H9 (cell line): Measurements from ENCODE around the gene ZCCHC17. TPM values are rescaled to one million over a fixed set of nuclear protein-coding genes. Genes with fewer than 3 reads are reported as not detected.
A peak's percentile ranks its signal among the peaks of the same experiment; 100 is the strongest.

Source experiments
- DNase-seq: peaks from one replicate; pipeline ENCODE4 v3.0.0-alpha.2; 2017
- H2AFZ ChIP-seq: one replicate; pipeline ENCODE4 v1.6.1; 2013; ENCODE audit warnings: mild to moderate bottlenecking, low read length, control low read depth, moderate library complexity
- H2AK5ac ChIP-seq: 2 replicates; pipeline ENCODE4 v1.6.1; 2013; ENCODE audit warnings: low read length, control low read depth, mixed read lengths; ENCODE audit not compliant: insufficient read length
- H2BK120ac ChIP-seq: one replicate; pipeline ENCODE4 v1.6.1; 2013; ENCODE audit warnings: low read depth, mild to moderate bottlenecking, low read length, control low read depth, inconsistent platforms; ENCODE audit not compliant: poor library complexity, severe bottlenecking
- H2BK12ac ChIP-seq: 2 replicates; pipeline ENCODE4 v1.6.1; 2013; ENCODE audit warnings: low read length, control low read depth, mixed read lengths, low read depth; ENCODE audit not compliant: insufficient read length
- H2BK15ac ChIP-seq: 2 replicates; pipeline ENCODE4 v1.6.1; 2013; ENCODE audit warnings: low read depth, low read length, control low read depth
- H2BK20ac ChIP-seq: one replicate; pipeline ENCODE4 v1.6.1; 2013; ENCODE audit warnings: low read depth, mild to moderate bottlenecking, low read length, control low read depth, inconsistent platforms; ENCODE audit not compliant: poor library complexity, severe bottlenecking
- H2BK5ac ChIP-seq: 2 replicates; pipeline ENCODE4 v1.6.1; 2013; ENCODE audit warnings: low read length, control low read depth, mixed read lengths; ENCODE audit not compliant: insufficient read length
- H3K14ac ChIP-seq: 2 replicates; pipeline ENCODE4 v1.6.1; 2013; ENCODE audit warnings: low read length, control low read depth; ENCODE audit not compliant: insufficient read depth
- H3K18ac ChIP-seq: 2 replicates; pipeline ENCODE4 v1.6.1; 2013; ENCODE audit warnings: low read depth, mild to moderate bottlenecking, mixed read lengths, low read length, control low read depth; ENCODE audit not compliant: insufficient read length
- H3K23ac ChIP-seq: 2 replicates; pipeline ENCODE4 v1.6.1; 2013; ENCODE audit warnings: low read length, control low read depth, mixed read lengths, low read depth; ENCODE audit not compliant: insufficient read length
- H3K23me2 ChIP-seq: 2 replicates; pipeline ENCODE4 v1.6.1; 2013; ENCODE audit warnings: low read depth, mild to moderate bottlenecking, mixed read lengths, low read length, control low read depth; ENCODE audit not compliant: insufficient read length, poor library complexity, severe bottlenecking
- H3K27ac ChIP-seq: 2 replicates; pipeline ENCODE4 v1.5.1; 2013; ENCODE audit warnings: low read length, control low read depth, mixed read lengths, low read depth; ENCODE audit not compliant: insufficient read length
- H3K27me3 ChIP-seq: 2 replicates; pipeline ENCODE4 v1.6.1; 2013; ENCODE audit warnings: low read length, control low read depth, inconsistent platforms; ENCODE audit not compliant: insufficient read depth
- H3K4ac ChIP-seq: 2 replicates; pipeline ENCODE4 v1.6.1; 2013; ENCODE audit warnings: low read depth, mild to moderate bottlenecking, control low read depth, inconsistent platforms, low read length, moderate library complexity
- H3K4me1 ChIP-seq: 2 replicates; pipeline ENCODE4 v1.6.1; 2013; ENCODE audit warnings: low read length, control low read depth, inconsistent platforms; ENCODE audit not compliant: insufficient read depth
- H3K4me2 ChIP-seq: 2 replicates; pipeline ENCODE4 v1.6.1; 2013; ENCODE audit warnings: low read length, control low read depth, mixed read lengths; ENCODE audit not compliant: insufficient read length, insufficient read depth
- H3K56ac ChIP-seq: 2 replicates; pipeline ENCODE4 v1.6.1; 2013; ENCODE audit warnings: low read depth, mild to moderate bottlenecking, mixed read lengths, low read length, control low read depth; ENCODE audit not compliant: insufficient read length
- H3K79me1 ChIP-seq: 2 replicates; pipeline ENCODE4 v1.6.1; 2013; ENCODE audit warnings: low read depth, mild to moderate bottlenecking, moderate library complexity, low read length, control low read depth, inconsistent platforms; ENCODE audit not compliant: insufficient read depth, poor library complexity, severe bottlenecking
- H3K79me2 ChIP-seq: 2 replicates; pipeline ENCODE4 v1.6.1; 2013; ENCODE audit warnings: low read length, control low read depth, inconsistent platforms; ENCODE audit not compliant: insufficient read depth
- H3K9ac ChIP-seq: 2 replicates; pipeline ENCODE4 v1.6.1; 2013; ENCODE audit warnings: low read length, control low read depth, mixed read lengths; ENCODE audit not compliant: insufficient read length; ENCODE audit errors: extremely low read depth
- H3K9me3 ChIP-seq: one replicate; pipeline ENCODE4 v1.6.1; 2013; ENCODE audit warnings: low read depth, low read length, inconsistent platforms; ENCODE audit not compliant: control insufficient read depth
- H3T11ph ChIP-seq: one replicate; pipeline ENCODE4 v1.6.1; 2013; ENCODE audit warnings: mild to moderate bottlenecking, low read length, control low read depth, inconsistent platforms
- H4K20me1 ChIP-seq: one replicate; pipeline ENCODE4 v1.6.1; 2013; ENCODE audit not compliant: control insufficient read depth, insufficient read length, insufficient read depth
- H4K5ac ChIP-seq: 2 replicates; pipeline ENCODE4 v1.6.1; 2013; ENCODE audit warnings: low read depth, mild to moderate bottlenecking, mixed read lengths, low read length, control low read depth; ENCODE audit not compliant: insufficient read length
- H4K8ac ChIP-seq: replicated peaks from 2 replicates; pipeline ENCODE4 v1.6.1; 2013; ENCODE audit warnings: low read length, control low read depth, mixed read lengths, low read depth; ENCODE audit not compliant: insufficient read length
- H4K91ac ChIP-seq: 2 replicates; pipeline ENCODE4 v1.6.1; 2013; ENCODE audit warnings: low read depth, mild to moderate bottlenecking, moderate library complexity, mixed read lengths, low read length, control low read depth; ENCODE audit not compliant: insufficient read length
- H3K27ac Mint-ChIP-seq, 3 experiments: 2 replicates in 2 of 3; 3 replicates in 1 of 3; pipeline ENCODE4 v1.8.0; 2020 to 2021; ENCODE audit warnings: mixed read lengths in 3 of 3, mild to moderate bottlenecking in 1 of 3, moderate library complexity in 1 of 3
- H3K27me3 Mint-ChIP-seq: 2 replicates; pipeline ENCODE4 v1.8.0; 2021; ENCODE audit warnings: low read depth, mild to moderate bottlenecking, moderate library complexity, mixed read lengths
- H3K36me3 Mint-ChIP-seq, 3 experiments: 2 replicates in 2 of 3; 3 replicates in 1 of 3; pipeline ENCODE4 v1.8.0; 2020 to 2021; ENCODE audit warnings: low read depth in 3 of 3, mixed read lengths in 3 of 3; ENCODE audit not compliant: insufficient read depth in 1 of 3
- H3K4me1 Mint-ChIP-seq, 2 experiments: 2 replicates each; pipeline ENCODE4 v1.8.0; 2020; ENCODE audit warnings: mixed read lengths in 2 of 2
- H3K4me3 Mint-ChIP-seq, 2 experiments: 2 replicates in 1 of 2; 3 replicates in 1 of 2; pipeline ENCODE4 v1.8.0; 2020 to 2021; ENCODE audit warnings: mild to moderate bottlenecking in 2 of 2, mixed read lengths in 2 of 2, moderate library complexity in 1 of 2
- H3K9me3 Mint-ChIP-seq, 2 experiments: 2 replicates in 1 of 2; 3 replicates in 1 of 2; pipeline ENCODE4 v1.8.0; 2020; ENCODE audit warnings: mild to moderate bottlenecking in 2 of 2, mixed read lengths in 2 of 2, moderate library complexity in 1 of 2
- WGBS: extraction: QIAGEN DNeasy Blood & Tissue Kit; methylation state at CpG from one replicate; pipeline ENCODE4 v1.1.7; 2013; ENCODE audit warnings: missing lambda C conversion rate, low lambda C conversion rate, mixed read lengths; ENCODE audit not compliant: insufficient read length; ENCODE audit errors: extremely low coverage; 5-methylcytosine and 5-hydroxymethylcytosine counted together
- total RNA-seq: library from RNA; stranded (reverse); gene quantifications from 2 replicates; pipeline ENCODE4 v1.2.1, GENCODE V29; 2021
- TF ChIP-seq, protein P1 (sequence below): fragments of 200-600 bp; sonication (generic); conservative IDR thresholded peaks from 3 replicates; pipeline ENCODE4 v1.8.0; 2021; ENCODE audit warnings: antibody characterized with exemption, mild to moderate bottlenecking

Gene ZCCHC17
- total RNA-seq, 1 experiment from 2014 or later: 50.4 TPM

DNA sequence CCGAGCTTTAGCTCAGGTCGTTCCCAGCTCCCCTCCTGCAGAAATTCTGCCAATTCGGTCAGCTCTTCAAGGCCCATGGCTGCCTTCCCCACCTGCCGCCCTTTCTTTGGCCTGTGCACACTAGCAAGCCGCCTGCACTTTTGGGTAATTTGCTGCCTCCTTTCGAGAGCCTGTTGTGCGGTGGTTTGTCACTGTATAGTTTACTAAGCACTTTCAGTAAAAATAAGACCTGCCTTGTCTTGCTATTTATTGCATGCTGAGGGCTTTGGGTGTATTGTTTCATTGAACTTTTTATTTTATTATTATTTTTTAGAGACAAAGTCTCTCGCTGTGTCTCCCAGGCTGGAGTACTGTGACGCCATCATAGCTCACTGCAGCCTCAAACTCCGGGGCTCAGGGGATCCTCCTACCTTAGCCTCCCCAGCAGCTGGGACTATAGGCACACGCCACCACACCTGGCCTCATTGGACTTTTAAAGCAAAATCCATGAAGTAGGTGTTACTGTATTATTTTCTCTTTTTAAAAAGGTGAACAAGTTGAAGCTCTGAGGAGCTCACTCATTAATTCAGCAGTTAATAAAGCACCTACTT, 77.2 kb downstream of the ZCCHC17 start:
- no peak overlapping the region for H3K4ac ChIP-seq
- H3K23me2 ChIP-seq: peaks cover 10% of the 10 kb centered on the region
- H3K18ac ChIP-seq: peak overlapping the region; percentile 29
- no peaks in the 10 kb centered on the region for H3K79me2 ChIP-seq
- no peak overlapping the region for H2BK20ac ChIP-seq
- no peak overlapping the region for H2BK15ac ChIP-seq
- H3K36me3 Mint-ChIP-seq: no peaks in the 10 kb centered on the region
- H3K79me1 ChIP-seq: no peaks in the 10 kb centered on the region
- 0 out of 2 replicates have a peak overlapping the region, but pooled peaks have one; percentile 60 for H3K14ac ChIP-seq
- peaks cover 13% of the 10 kb centered on the region for H3K4me1 ChIP-seq
- H3K9me3 ChIP-seq: no peaks in the 10 kb centered on the region
- peaks cover 7% of the 10 kb centered on the region for H3K27me3 Mint-ChIP-seq
- no peaks in the 10 kb centered on the region; a peak in 1 of 5 replicates for H3K9me3 Mint-ChIP-seq
- no CpG with 5 or more reads among the region's 11 CpGs for WGBS
- TF ChIP-seq, protein P1, sequence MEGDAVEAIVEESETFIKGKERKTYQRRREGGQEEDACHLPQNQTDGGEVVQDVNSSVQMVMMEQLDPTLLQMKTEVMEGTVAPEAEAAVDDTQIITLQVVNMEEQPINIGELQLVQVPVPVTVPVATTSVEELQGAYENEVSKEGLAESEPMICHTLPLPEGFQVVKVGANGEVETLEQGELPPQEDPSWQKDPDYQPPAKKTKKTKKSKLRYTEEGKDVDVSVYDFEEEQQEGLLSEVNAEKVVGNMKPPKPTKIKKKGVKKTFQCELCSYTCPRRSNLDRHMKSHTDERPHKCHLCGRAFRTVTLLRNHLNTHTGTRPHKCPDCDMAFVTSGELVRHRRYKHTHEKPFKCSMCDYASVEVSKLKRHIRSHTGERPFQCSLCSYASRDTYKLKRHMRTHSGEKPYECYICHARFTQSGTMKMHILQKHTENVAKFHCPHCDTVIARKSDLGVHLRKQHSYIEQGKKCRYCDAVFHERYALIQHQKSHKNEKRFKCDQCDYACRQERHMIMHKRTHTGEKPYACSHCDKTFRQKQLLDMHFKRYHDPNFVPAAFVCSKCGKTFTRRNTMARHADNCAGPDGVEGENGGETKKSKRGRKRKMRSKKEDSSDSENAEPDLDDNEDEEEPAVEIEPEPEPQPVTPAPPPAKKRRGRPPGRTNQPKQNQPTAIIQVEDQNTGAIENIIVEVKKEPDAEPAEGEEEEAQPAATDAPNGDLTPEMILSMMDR: no peak
- no peak overlapping the region for H2BK120ac ChIP-seq
- H2BK12ac ChIP-seq: no peak overlapping the region
- H4K91ac ChIP-seq: no peak overlapping the region
- no peak overlapping the region for H3K56ac ChIP-seq
- no peak overlapping the region for H2AFZ ChIP-seq
- no peak overlapping the region for H2BK5ac ChIP-seq
- peak overlapping the region; percentile 31 for H3K9ac ChIP-seq
- H3K4me1 Mint-ChIP-seq: peaks cover 43 to 49% of the 10 kb centered on the region in 2 experiments
- no peaks in the 10 kb centered on the region for H4K20me1 ChIP-seq
- DNase-seq: no peak
- H3K23ac ChIP-seq: no peak overlapping the region
- peak overlapping the region; percentile 67 to 79 for H3K4me3 Mint-ChIP-seq
- no peak overlapping the region for H4K5ac ChIP-seq
- H3K27ac ChIP-seq: no peak overlapping the region
- no peak overlapping the region for H2AK5ac ChIP-seq
- peak overlapping the region; percentile 79 for H3K4me2 ChIP-seq
- peak overlapping the region; percentile 72 to 97 (median 88); a peak in 6 of 7 replicates for H3K27ac Mint-ChIP-seq
- no peak overlapping the region for H3T11ph ChIP-seq
- H3K27me3 ChIP-seq: no peaks in the 10 kb centered on the region
- H4K8ac ChIP-seq: no peak overlapping the region
